Activated CD8-positive, alpha-beta T cell treated with anti-CD3 and anti-CD28 coated beads for 36 hours (primary cell): ENCODE results near the gene SFXN4. TPM values are rescaled to one million over a fixed set of nuclear protein-coding genes. Genes with fewer than 3 reads are reported as not detected.

Experiments
- ATAC-seq: fragments of 200-7000 bp; cut with Tn5 transposase; one replicate; pipeline ENCODE4 v1.10.0; 2021; ENCODE audit warnings: mild to moderate bottlenecking, moderate library complexity
- CTCF ChIA-PET: fragments of 350-600 bp; sonication (Branson Sonifier 250); formaldehyde crosslinking; loops from one replicate; lab custom pipeline; 2021; ENCODE audit warnings: antibody characterized with exemption; lab: Charles Lee
- POLR2A ChIA-PET: fragments of 350-600 bp; sonication (Branson Sonifier 250); formaldehyde crosslinking; loops from one replicate; lab custom pipeline; 2021; ENCODE audit warnings: antibody characterized with exemption; lab: Charles Lee
- DNase-seq: peaks from one replicate; pipeline ENCODE4 v3.0.0-alpha.2; 2020
- H3K27ac Mint-ChIP-seq: one replicate; pipeline ENCODE4 v1.8.0; 2021; ENCODE audit warnings: mild to moderate bottlenecking, mixed read lengths
- H3K27me3 Mint-ChIP-seq: one replicate; pipeline ENCODE4 v1.8.0; 2021; ENCODE audit warnings: mixed read lengths
- H3K36me3 Mint-ChIP-seq: one replicate; pipeline ENCODE4 v1.8.0; 2021; ENCODE audit warnings: low read depth, mixed read lengths
- H3K4me1 Mint-ChIP-seq: one replicate; pipeline ENCODE4 v1.8.0; 2021; ENCODE audit warnings: low read depth, mixed read lengths
- H3K4me3 Mint-ChIP-seq: one replicate; pipeline ENCODE4 v1.8.0; 2021; ENCODE audit warnings: mild to moderate bottlenecking, moderate library complexity, mixed read lengths
- H3K9me3 Mint-ChIP-seq: one replicate; pipeline ENCODE4 v1.8.0; 2021; ENCODE audit warnings: mixed read lengths
- intact Hi-C: fragments of 100-400 bp; cut with micrococcal nuclease; formaldehyde crosslinking; loops from one replicate; pipeline ENCODE4 v1.10.0; 2022
- total RNA-seq, 2 experiments: library from RNA; stranded (reverse); gene quantifications; one replicate each; pipeline ENCODE4 v1.2.3, GENCODE V29; 2021
- TF ChIP-seq, protein P1 (sequence below): fragments of 200-600 bp; IDR thresholded peaks from one replicate; pipeline ENCODE4 v1.8.0; 2022; ENCODE audit warnings: antibody characterized with exemption, mild to moderate bottlenecking

SFXN4 gene
- total RNA-seq, 2 experiments from 2014 or later, result 45.9 to 50.3 TPM

DNA sequence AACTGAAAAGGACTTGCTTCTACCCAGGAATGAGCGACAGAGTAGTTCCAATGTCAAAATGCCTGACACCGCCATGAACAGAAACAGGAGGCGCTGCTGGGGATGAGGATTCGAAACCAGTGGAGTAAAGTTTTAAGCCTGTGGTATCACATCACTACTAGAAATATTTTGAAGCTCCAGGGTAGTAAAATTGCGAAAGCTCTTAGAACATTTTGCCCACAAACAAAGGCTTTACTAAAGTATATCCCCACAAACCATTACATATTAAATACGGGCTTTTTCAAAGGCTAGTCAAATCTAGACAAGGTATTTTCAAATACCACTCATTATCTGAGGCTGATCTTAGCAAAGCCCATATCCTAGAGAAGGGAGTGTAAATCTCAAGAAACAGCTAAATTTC is 10.7 kb upstream of the SFXN4 start:
- ChIA-PET CTCF (interaction anchor here (0.7 to 1.4 kb wide), 6 partner anchors 15 to 291 kb away, joined by 3 to 5 read pairs (median 3); partner anchors contain the start of gene GRK5), POLR2A (interaction anchor here (1.2 to 1.9 kb wide), 4 partner anchors 8 to 44 kb away, joined by 3 to 14 read pairs (median 10); partner anchors contain the start of gene SFXN4)
- peak overlapping the region; percentile 87 for H3K4me3 Mint-ChIP-seq
- no peaks in the 10 kb centered on the region for H3K27me3 Mint-ChIP-seq
- H3K27ac Mint-ChIP-seq, result peak overlapping the region; percentile 4
- H3K4me1 Mint-ChIP-seq, result peaks cover 31% of the 10 kb centered on the region
- intact Hi-C loops, result no loop called here
- ATAC-seq, result no peak
- H3K36me3 Mint-ChIP-seq, result peaks cover 45% of the 10 kb centered on the region
- DNase-seq, result no peak
- TF ChIP-seq, protein P1, sequence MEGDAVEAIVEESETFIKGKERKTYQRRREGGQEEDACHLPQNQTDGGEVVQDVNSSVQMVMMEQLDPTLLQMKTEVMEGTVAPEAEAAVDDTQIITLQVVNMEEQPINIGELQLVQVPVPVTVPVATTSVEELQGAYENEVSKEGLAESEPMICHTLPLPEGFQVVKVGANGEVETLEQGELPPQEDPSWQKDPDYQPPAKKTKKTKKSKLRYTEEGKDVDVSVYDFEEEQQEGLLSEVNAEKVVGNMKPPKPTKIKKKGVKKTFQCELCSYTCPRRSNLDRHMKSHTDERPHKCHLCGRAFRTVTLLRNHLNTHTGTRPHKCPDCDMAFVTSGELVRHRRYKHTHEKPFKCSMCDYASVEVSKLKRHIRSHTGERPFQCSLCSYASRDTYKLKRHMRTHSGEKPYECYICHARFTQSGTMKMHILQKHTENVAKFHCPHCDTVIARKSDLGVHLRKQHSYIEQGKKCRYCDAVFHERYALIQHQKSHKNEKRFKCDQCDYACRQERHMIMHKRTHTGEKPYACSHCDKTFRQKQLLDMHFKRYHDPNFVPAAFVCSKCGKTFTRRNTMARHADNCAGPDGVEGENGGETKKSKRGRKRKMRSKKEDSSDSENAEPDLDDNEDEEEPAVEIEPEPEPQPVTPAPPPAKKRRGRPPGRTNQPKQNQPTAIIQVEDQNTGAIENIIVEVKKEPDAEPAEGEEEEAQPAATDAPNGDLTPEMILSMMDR, result no peak
- no peaks in the 10 kb centered on the region for H3K9me3 Mint-ChIP-seq

DNA sequence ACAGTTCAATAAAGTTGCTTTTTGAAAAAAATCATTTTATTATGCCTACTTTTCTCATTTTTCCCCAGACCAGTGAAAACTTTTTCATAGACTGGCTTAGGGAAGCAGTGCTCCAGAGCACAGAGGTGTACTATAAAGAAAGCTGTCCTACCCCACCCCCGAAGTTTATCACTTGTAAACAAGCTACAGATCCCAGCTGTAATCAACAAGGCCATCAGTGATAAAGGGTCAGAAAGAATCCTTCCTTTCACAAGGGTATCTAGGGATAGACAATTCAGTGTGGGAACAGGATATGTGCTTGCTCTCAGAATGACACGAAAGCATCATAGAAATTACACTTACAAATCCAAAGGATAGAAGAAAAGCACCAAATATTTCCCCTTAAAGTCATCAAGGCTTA is 8.6 kb upstream of the SFXN4 start:
- CTCF ChIA-PET, result no interaction called here
- POLR2A ChIA-PET, result no interaction called here
- intact Hi-C loops, result no loop called here
- no peaks in the 10 kb centered on the region for H3K27me3 Mint-ChIP-seq
- H3K36me3 Mint-ChIP-seq, result peaks cover 54% of the 10 kb centered on the region
- DNase-seq, result no peak
- no peak overlapping the region for H3K4me3 Mint-ChIP-seq
- TF ChIP-seq, protein P1, result no peak
- peaks cover 24% of the 10 kb centered on the region for H3K4me1 Mint-ChIP-seq
- ATAC-seq, result no peak
- H3K27ac Mint-ChIP-seq, result no peak overlapping the region
- no peaks in the 10 kb centered on the region for H3K9me3 Mint-ChIP-seq

DNA sequence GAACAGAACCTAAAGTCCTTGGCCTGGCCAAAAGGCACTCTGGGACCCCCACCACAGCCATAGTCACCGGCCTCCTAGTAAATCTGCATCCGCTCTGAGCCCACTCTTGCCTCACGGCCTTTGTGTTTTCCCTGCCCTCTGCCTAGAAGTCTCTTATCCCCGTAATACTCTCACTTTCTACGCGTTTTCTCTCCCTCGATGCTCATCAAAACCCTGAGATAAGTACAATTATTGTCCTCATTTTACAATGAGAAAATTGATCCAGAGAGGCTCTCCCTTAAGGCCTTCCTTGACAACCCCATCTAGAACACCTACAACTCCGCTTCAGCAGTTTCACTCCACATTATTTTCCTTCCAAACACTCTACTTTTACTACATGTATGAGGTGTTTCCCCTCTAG is 1.5 kb upstream of the SFXN4 start:
- intact Hi-C loops, result no loop called here
- CTCF ChIA-PET, result interaction anchor here (2.3 kb wide), 1 partner anchor 279 kb away, joined by 9 read pairs; no protein-coding TSS in a partner anchor
- H3K27me3 Mint-ChIP-seq, result no peaks in the 10 kb centered on the region

DNA sequence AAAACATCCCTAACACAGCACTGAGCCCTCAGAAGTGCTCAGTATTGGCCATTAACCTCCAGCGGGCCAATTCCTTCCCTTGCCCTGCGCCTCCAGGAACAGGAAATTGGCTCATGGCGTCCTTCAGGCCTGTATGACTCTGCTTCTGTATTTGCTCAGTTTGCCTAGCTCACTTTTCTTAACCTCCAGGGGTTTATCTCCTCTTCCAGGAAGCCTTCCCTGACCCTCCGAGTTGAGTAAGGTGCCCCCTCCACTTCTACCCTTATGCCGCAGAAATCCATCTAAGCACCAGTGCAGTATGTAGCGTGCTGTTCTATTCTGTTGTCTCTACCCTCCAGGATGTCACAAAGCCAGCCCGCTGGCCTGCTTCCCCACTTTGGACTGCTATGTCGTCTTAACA is 1.1 kb upstream of the SFXN4 start:
- intact Hi-C loops, result no loop called here
- Mint-ChIP-seq H3K9me3 (no peaks in the 10 kb centered on the region), H3K4me3 (peak overlapping the region; percentile 79), H3K4me1 (peaks cover 35% of the 10 kb centered on the region), H3K27ac (peak overlapping the region; percentile 95), H3K36me3 (peaks cover 39% of the 10 kb centered on the region), H3K27me3 (no peaks in the 10 kb centered on the region)
- ChIA-PET POLR2A (interaction anchor here (0.6 to 2.9 kb wide), 4 partner anchors 9 to 34 kb away, joined by 3 to 14 read pairs (median 8); no protein-coding TSS in a partner anchor), CTCF (interaction anchor here (2.3 kb wide), 1 partner anchor 279 kb away, joined by 9 read pairs; no protein-coding TSS in a partner anchor)
- no peak for DNase-seq
- TF ChIP-seq, protein P1, result no peak
- no peak for ATAC-seq

More for the DNA sequence above, 1.5 kb upstream of the SFXN4 start:
- Mint-ChIP-seq H3K27ac (peak overlapping the region; percentile 95), H3K36me3 (peaks cover 39% of the 10 kb centered on the region), H3K9me3 (no peaks in the 10 kb centered on the region), H3K4me3 (peak overlapping the region; percentile 79), H3K4me1 (peaks cover 32% of the 10 kb centered on the region)
- ATAC-seq, result no peak
- TF ChIP-seq, protein P1, result no peak
- DNase-seq, result no peak
- POLR2A ChIA-PET, result interaction anchor here (0.8 to 1.8 kb wide), 5 partner anchors 10 to 320 kb away, joined by 3 to 11 read pairs (median 5); no protein-coding TSS in a partner anchor

DNA sequence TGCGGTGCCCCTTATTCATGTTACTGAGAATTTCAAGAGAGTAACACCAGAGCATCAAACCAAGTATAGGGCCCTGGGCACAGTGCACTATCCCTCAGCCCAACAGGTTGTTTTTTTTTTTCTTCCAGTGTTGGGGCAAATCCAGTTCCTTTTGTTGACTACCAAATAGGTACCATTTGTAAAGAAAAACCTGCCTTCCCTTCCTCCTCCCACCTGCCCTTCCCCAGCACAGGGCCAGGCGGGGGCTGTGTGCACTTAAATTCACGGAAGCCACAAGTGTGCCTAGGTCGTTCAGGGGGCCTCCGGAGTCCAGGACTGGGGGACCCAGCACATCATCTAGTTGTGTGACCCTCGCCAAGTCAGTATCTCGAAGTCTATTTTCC is 595 bp upstream of the SFXN4 start:
- DNase-seq (no peak), ATAC-seq (peak; percentile 27)
- no peaks in the 10 kb centered on the region for H3K9me3 Mint-ChIP-seq
- H3K4me3 Mint-ChIP-seq, result peak overlapping the region; percentile 79
- no peaks in the 10 kb centered on the region for H3K27me3 Mint-ChIP-seq
- CTCF ChIA-PET, result no interaction called here
- intact Hi-C loops, result no loop called here
- POLR2A ChIA-PET, result interaction anchor here (0.6 to 2.9 kb wide), 8 partner anchors 10 to 134 kb away, joined by 3 to 14 read pairs (median 6); no protein-coding TSS in a partner anchor
- peaks cover 37% of the 10 kb centered on the region for H3K4me1 Mint-ChIP-seq
- peak overlapping the region; percentile 95 for H3K27ac Mint-ChIP-seq
- TF ChIP-seq, protein P1, result no peak
- H3K36me3 Mint-ChIP-seq, result peaks cover 40% of the 10 kb centered on the region
